ENCODE results near the gene EPO. TPM values are rescaled to one million over a fixed set of nuclear protein-coding genes. Genes with fewer than 3 reads are reported as not detected.

EPO gene
- total RNA-seq, 2 donors from 2014 or later: not detected

DNA sequence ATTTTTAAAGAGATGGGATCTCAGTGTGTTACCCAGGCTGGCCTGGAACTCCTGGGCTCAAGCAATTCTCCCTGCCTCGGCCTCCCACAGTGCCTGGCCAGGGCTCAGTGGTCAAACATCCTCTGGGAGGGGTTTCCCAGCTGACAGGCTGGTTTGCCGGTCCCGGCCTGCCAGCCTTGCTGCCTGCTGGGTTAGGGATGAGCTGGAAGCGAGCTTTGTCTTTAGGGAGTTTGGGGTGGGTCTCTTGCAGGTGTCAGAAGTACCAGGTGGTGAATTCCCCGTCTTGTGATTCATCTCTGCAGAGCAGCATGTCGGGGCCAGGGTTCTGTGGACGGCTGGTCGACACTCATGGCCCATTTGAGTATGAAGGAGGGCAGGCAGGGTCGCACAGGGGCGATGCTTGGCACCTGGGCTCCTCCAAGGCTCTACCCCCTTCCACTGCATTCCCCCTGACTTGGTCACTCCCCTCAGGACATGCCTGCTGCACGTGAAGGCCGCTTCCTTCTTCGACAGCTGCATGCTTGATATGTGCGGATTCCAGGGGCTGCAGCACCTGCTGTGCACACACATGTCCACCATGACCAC lies 43.4 kb downstream of the EPO start:
- Histone ChIP-seq H3K27me3 (replicated peaks; ENCODE audit: insufficient read depth) (no peaks in the 10 kb centered on the region), H3K4me1 (ENCODE audit: control insufficient read depth in 1 of 2, low read depth in 2 of 2) (no peaks in the 10 kb centered on the region), H3K9me3 (no peaks in the 10 kb centered on the region), H3K36me3 (no peaks in the 10 kb centered on the region), H3K4me3 (no peak overlapping the region), H3K27ac (no peak overlapping the region)
- no peak for ATAC-seq (ENCODE audit: insufficient number of reproducible peaks, low FRiP score, low read depth)
- DNase-seq (ENCODE audit: low spot score): no peak
- TF ChIP-seq, protein P1, sequence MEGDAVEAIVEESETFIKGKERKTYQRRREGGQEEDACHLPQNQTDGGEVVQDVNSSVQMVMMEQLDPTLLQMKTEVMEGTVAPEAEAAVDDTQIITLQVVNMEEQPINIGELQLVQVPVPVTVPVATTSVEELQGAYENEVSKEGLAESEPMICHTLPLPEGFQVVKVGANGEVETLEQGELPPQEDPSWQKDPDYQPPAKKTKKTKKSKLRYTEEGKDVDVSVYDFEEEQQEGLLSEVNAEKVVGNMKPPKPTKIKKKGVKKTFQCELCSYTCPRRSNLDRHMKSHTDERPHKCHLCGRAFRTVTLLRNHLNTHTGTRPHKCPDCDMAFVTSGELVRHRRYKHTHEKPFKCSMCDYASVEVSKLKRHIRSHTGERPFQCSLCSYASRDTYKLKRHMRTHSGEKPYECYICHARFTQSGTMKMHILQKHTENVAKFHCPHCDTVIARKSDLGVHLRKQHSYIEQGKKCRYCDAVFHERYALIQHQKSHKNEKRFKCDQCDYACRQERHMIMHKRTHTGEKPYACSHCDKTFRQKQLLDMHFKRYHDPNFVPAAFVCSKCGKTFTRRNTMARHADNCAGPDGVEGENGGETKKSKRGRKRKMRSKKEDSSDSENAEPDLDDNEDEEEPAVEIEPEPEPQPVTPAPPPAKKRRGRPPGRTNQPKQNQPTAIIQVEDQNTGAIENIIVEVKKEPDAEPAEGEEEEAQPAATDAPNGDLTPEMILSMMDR (IDR thresholded peaks at IDR 0.05): no peak

DNA sequence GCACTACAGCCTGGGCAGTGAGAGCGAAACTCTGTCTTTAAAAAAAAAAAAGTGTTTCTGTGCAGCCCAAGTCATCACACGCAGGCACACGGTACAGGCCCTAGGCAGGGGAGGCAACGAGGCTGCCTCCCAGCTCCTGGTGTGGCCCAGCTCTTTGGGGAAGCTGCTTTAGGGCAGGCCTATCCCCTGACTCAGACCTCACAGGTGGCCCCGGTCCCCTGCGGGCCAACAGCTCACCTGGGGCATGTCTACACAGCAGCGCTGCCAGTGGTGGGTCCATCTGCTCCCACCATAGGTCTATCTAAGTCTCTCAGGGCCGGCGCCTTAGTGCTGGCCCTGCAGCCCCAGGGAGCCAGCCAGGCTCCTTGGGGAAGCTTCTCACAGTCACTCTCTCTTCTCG lies 44.6 kb downstream of the EPO start:
- no peak for ATAC-seq (ENCODE audit: insufficient number of reproducible peaks, low FRiP score, low read depth)
- H3K36me3 ChIP-seq: no peaks in the 10 kb centered on the region
- no peak for DNase-seq (ENCODE audit: low spot score)
- no peaks in the 10 kb centered on the region for H3K9me3 ChIP-seq
- H3K27me3 ChIP-seq (replicated peaks; ENCODE audit: insufficient read depth): no peaks in the 10 kb centered on the region
- H3K27ac ChIP-seq: no peak overlapping the region
- no peak overlapping the region for H3K4me3 ChIP-seq
- TF ChIP-seq, protein P1 (IDR thresholded peaks at IDR 0.05): no peak
- no peaks in the 10 kb centered on the region for H3K4me1 ChIP-seq (ENCODE audit: control insufficient read depth in 1 of 2, low read depth in 2 of 2)

DNA sequence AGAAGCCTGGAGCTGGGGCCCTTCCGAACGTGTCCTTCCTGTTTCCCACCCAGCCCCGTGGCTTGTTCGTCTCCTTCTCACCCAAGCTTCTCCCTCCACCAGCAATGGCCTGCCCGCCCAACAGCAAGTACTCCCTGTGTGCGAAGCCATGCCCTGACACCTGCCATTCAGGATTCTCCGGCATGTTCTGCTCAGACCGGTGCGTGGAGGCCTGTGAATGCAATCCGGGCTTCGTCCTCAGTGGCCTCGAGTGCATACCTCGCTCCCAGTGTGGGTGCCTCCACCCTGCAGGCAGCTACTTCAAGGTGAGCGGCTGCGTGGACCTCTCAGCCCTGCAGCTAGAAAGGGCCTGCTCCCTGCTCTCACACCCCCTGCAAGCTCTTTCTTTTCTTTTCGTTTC lies 45.0 kb downstream of the EPO start:
- Histone ChIP-seq H3K4me1 (ENCODE audit: control insufficient read depth in 1 of 2, low read depth in 2 of 2) (no peaks in the 10 kb centered on the region), H3K9me3 (no peaks in the 10 kb centered on the region), H3K36me3 (no peaks in the 10 kb centered on the region), H3K4me3 (no peak overlapping the region), H3K27ac (no peak overlapping the region), H3K27me3 (replicated peaks; ENCODE audit: insufficient read depth) (no peaks in the 10 kb centered on the region)
- TF ChIP-seq, protein P1 (IDR thresholded peaks at IDR 0.05): no peak
- DNase-seq (ENCODE audit: low spot score) (no peak), ATAC-seq (ENCODE audit: insufficient number of reproducible peaks, low FRiP score, low read depth) (no peak)

GRCh38 chr7:100768784-100769183 lies 48.5 kb downstream of the EPO start:
- Histone ChIP-seq H3K9me3 (no peaks in the 10 kb centered on the region), H3K27ac (no peak overlapping the region), H3K27me3 (replicated peaks; ENCODE audit: insufficient read depth) (no peaks in the 10 kb centered on the region), H3K4me1 (ENCODE audit: control insufficient read depth in 1 of 2, low read depth in 2 of 2) (no peaks in the 10 kb centered on the region), H3K4me3 (no peak overlapping the region), H3K36me3 (no peaks in the 10 kb centered on the region)
- TF ChIP-seq, protein P1 (IDR thresholded peaks at IDR 0.05): no peak
- DNase-seq (ENCODE audit: low spot score): no peak
- no peak for ATAC-seq (ENCODE audit: insufficient number of reproducible peaks, low FRiP score, low read depth)

Other genes with a start within 250 kb of the EPO start
- 10 to 100 TPM; 25.7 to 45.5 TPM for gene TSC22D4, start 241.3 kb upstream of the EPO start, total RNA-seq
- under 1 TPM; 0.92 to 0.95 TPM for gene NYAP1, start 236.5 kb upstream of the EPO start, total RNA-seq
- 10 to 100 TPM; 39.4 to 51.6 TPM for gene AGFG2, start 181.3 kb upstream of the EPO start, total RNA-seq
- gene SAP25, start 146.6 kb upstream of the EPO start, total RNA-seq: 1 to 10 TPM in 1 of 2 donors, under 1 TPM in 1; 0.81 to 1.1 TPM
- 100 to 1,000 TPM in 1 of 2 donors, 10 to 100 TPM in 1; 99.8 to 131 TPM for gene LRCH4, start 134.3 kb upstream of the EPO start, total RNA-seq
- not detected for gene FBXO24, start 134.1 kb upstream of the EPO start, total RNA-seq
- 100 to 1,000 TPM; 130 to 140 TPM for gene PCOLCE, start 118.1 kb upstream of the EPO start, total RNA-seq
- gene MOSPD3, start 107.9 kb upstream of the EPO start, total RNA-seq: 10 to 100 TPM in 1 of 2 donors, 1 to 10 TPM in 1; 9.2 to 29.6 TPM
- 1 to 10 TPM in 1 of 2 donors, under 1 TPM in 1; 0.35 to 1.9 TPM for gene TFR2, start 78.9 kb upstream of the EPO start, total RNA-seq
- not detected for gene ACTL6B, start 64.0 kb upstream of the EPO start, total RNA-seq
- 100 to 1,000 TPM; 176 to 255 TPM for gene GNB2, start 46.7 kb upstream of the EPO start, total RNA-seq
- gene GIGYF1, start 26.2 kb upstream of the EPO start, total RNA-seq: 10 to 100 TPM; 35.7 to 40.7 TPM
- gene POP7, start 14.3 kb upstream of the EPO start, total RNA-seq: 10 to 100 TPM; 19.6 to 21.0 TPM
- gene ZAN, start 13.1 kb downstream of the EPO start, total RNA-seq: not detected
- gene EPHB4, start 107.1 kb downstream of the EPO start, total RNA-seq: 10 to 100 TPM; 20.5 to 29.4 TPM
- 10 to 100 TPM; 20.0 to 25.2 TPM for gene SLC12A9, start 132.2 kb downstream of the EPO start, total RNA-seq
- gene TRIP6, start 146.9 kb downstream of the EPO start, total RNA-seq: 100 to 1,000 TPM in 1 of 2 donors, 10 to 100 TPM in 1; 71.9 to 103 TPM
- gene SRRT, start 154.6 kb downstream of the EPO start, total RNA-seq: 100 to 1,000 TPM; 109 TPM
- gene UFSP1, start 169.2 kb downstream of the EPO start, total RNA-seq: 1 to 10 TPM; 2.7 to 4.1 TPM
- gene ACHE, start 175.4 kb downstream of the EPO start, total RNA-seq: 1 to 10 TPM; 3.7 to 5.1 TPM
- under 1 TPM in 1 of 2 donors, not detected in 1; 0.49 TPM for gene MUC3A, start 229.1 kb downstream of the EPO start, total RNA-seq
- gene MUC12, start 249.1 kb downstream of the EPO start, total RNA-seq: not detected

All from thoracic aorta (tissue), 2 donors.